K562 (cell line): ENCODE results near the gene AARS1. TPM values are rescaled to one million over a fixed set of nuclear protein-coding genes. Genes with fewer than 3 reads are reported as not detected.
A peak's percentile ranks its signal among the peaks of the same experiment; 100 is the strongest.

Experiments used
- ATAC-seq: fragments of 200-7000 bp; cut with Tn5 transposase; 3 replicates; pipeline ENCODE4 v1.9.1; 2020; ENCODE audit warnings: moderate library complexity
- BruUV-seq: library from RNA; stranded (reverse); fragments of 400-500 nt; replicated peaks from 2 replicates; lab custom pipeline; 2021; lab: Mats Ljungman, UMichigan
- CTCF ChIA-PET: fragments of 300-600 bp; formaldehyde crosslinking; extraction: SDS; loops from one replicate; lab custom pipeline; 2021; ENCODE audit warnings: low intra/inter-chr PET ratio; lab: Yijun Ruan, JAX
- POLR2A ChIA-PET: fragments of 300-600, 350-650 bp; sonication (Branson Sonifier 250); formaldehyde crosslinking; extraction: SDS; loops from one replicate; lab custom pipeline; 2021; ENCODE audit warnings: antibody characterized with exemption, inconsistent platforms; lab: Yijun Ruan, JAX
- DNase-seq, 4 experiments: peaks; one replicate each; pipeline versions ENCODE4 v3.0.0 to v3.0.0-alpha.2; 2011 to 2018; ENCODE audit warnings: low spot score in 3 of 4, mixed read lengths in 3 of 4; ENCODE audit errors: extremely low read depth in 1 of 4
- FAIRE-seq: peaks from 2 replicates; lab custom pipeline; 2011; peaks lifted over from hg19 to GRCh38; lab: Jason Lieb, UNC
- H2AFZ ChIP-seq: 2 replicates; pipeline ENCODE4 v1.6.0; 2011; ENCODE audit warnings: low read depth, low read length, control low read depth, inconsistent platforms
- H3K27ac ChIP-seq: fragments of 200-600 bp; 3 replicates; pipeline ENCODE4 v1.8.0; 2011; ENCODE audit warnings: low read depth, mild to moderate bottlenecking, control low read depth, inconsistent platforms, low read length, moderate library complexity, mixed read lengths; ENCODE audit errors: extremely low read depth
- H3K27me3 ChIP-seq, 2 experiments: fragments of 300-600 bp in 1 of 2; 2 replicates in 1 of 2; 3 replicates in 1 of 2; pipeline versions ENCODE4 v1.6.0 to v1.8.0; 2011; ENCODE audit warnings: inconsistent platforms in 2 of 2, low read length in 2 of 2, mild to moderate bottlenecking in 1 of 2, mixed read lengths in 1 of 2, moderate library complexity in 1 of 2; ENCODE audit not compliant: control insufficient read depth in 2 of 2, insufficient read depth in 2 of 2
- H3K36me3 ChIP-seq: fragments of 300-600 bp; 3 replicates; pipeline ENCODE4 v1.8.0; 2011; ENCODE audit warnings: mild to moderate bottlenecking, low read length, inconsistent platforms; ENCODE audit not compliant: control insufficient read depth, insufficient read depth
- H3K4me1 ChIP-seq, 2 experiments: fragments of 200-600 bp in 1 of 2; replicated peaks in 1 of 2; 2 replicates in 1 of 2; 3 replicates in 1 of 2; pipeline versions ENCODE4 v1.5.1 to v1.8.0; 2011; ENCODE audit warnings: inconsistent platforms in 2 of 2, low read length in 2 of 2, mild to moderate bottlenecking in 1 of 2, mixed read lengths in 1 of 2, moderate library complexity in 1 of 2; ENCODE audit not compliant: control insufficient read depth in 2 of 2, insufficient read depth in 2 of 2
- H3K4me2 ChIP-seq: 2 replicates; pipeline ENCODE4 v1.6.1; 2011; ENCODE audit warnings: low read length, control low read depth, inconsistent platforms, mixed read lengths; ENCODE audit not compliant: insufficient read depth
- H3K4me3 ChIP-seq: fragments of 200-600 bp; sonication (generic), shearing (Covaris generic); 2 replicates; pipeline ENCODE4 v1.5.1; 2016; ENCODE audit warnings: control low read depth, inconsistent platforms
- H3K79me2 ChIP-seq: fragments of 200-600 bp; 3 replicates; pipeline ENCODE4 v1.8.0; 2011; ENCODE audit warnings: low read length, inconsistent platforms; ENCODE audit not compliant: control insufficient read depth, insufficient read depth
- H3K9ac ChIP-seq, 2 experiments: 2 replicates each; pipeline versions ENCODE4 v1.6.0 to v1.6.1; 2011; ENCODE audit warnings: low read depth in 2 of 2, low read length in 2 of 2, control low read depth in 1 of 2, inconsistent platforms in 1 of 2, mild to moderate bottlenecking in 1 of 2, mixed read lengths in 1 of 2; ENCODE audit not compliant: insufficient read depth in 1 of 2
- H3K9me1 ChIP-seq: one replicate; pipeline ENCODE4 v1.6.0; 2011; ENCODE audit warnings: inconsistent platforms, mild to moderate bottlenecking, low read length, moderate library complexity; ENCODE audit not compliant: control insufficient read depth, insufficient read depth
- H3K9me3 ChIP-seq: replicated peaks from 2 replicates; pipeline ENCODE4 v1.5.1; 2011; ENCODE audit warnings: low read depth, low read length, inconsistent platforms; ENCODE audit not compliant: control insufficient read depth, insufficient read depth
- H4K20me1 ChIP-seq: replicated peaks from 2 replicates; pipeline ENCODE4 v1.6.1; 2011; ENCODE audit warnings: low read length, inconsistent platforms, mixed read lengths; ENCODE audit not compliant: control insufficient read depth, insufficient read depth
- BRCA1 ChIP-seq, 2 experiments: fragments of 450-650 bp in 1 of 2; sonication (generic) in 1 of 2; formaldehyde crosslinking in 1 of 2; IDR thresholded peaks; 2 replicates each; pipeline versions ENCODE4 v1.5.0 to v1.6.1; 2017 to 2020; ENCODE audit warnings: mild to moderate bottlenecking in 1 of 2, missing genetic modification reagents in 1 of 2
- CEBPG ChIP-seq, 3 experiments: fragments of 200-800 bp in 1 of 3; sonication (Bioruptor generic) in 1 of 3; sonication (generic) in 1 of 3; formaldehyde crosslinking in 1 of 3; IDR thresholded peaks in 2 of 3; conservative IDR thresholded peaks in 1 of 3; 2 replicates each; pipeline versions ENCODE4 v1.6.1 to v1.8.0; 2016 to 2022; ENCODE audit warnings: missing compliant biosample characterization in 2 of 3, missing genetic modification characterization in 2 of 3, mild to moderate bottlenecking in 1 of 3, missing genetic modification reagents in 1 of 3
- DEAF1 ChIP-seq: fragments of 450-650 bp; formaldehyde crosslinking; IDR thresholded peaks from 2 replicates; pipeline ENCODE4 v1.4.0; 2020; ENCODE audit warnings: mild to moderate bottlenecking, moderate library complexity
- GABPB2 ChIP-seq: fragments of 250-450 bp; sonication (Bioruptor Pico); conservative IDR thresholded peaks from 2 replicates; pipeline ENCODE4 v1.5.1; 2021; ENCODE audit warnings: mild to moderate bottlenecking
- GATA2 ChIP-seq: sonication (generic); formaldehyde crosslinking; IDR thresholded peaks from 2 replicates; pipeline ENCODE4 v1.4.0; 2020; ENCODE audit warnings: mild to moderate bottlenecking, missing genetic modification reagents
- HDAC6 ChIP-seq: IDR thresholded peaks from 2 replicates; pipeline ENCODE4 v1.6.1; 2012; ENCODE audit warnings: low read depth, mild to moderate bottlenecking, control low read depth, inconsistent platforms, low read length, moderate library complexity
- LCOR ChIP-seq: sonication (generic); formaldehyde crosslinking; IDR thresholded peaks from 2 replicates; pipeline ENCODE4 v1.8.0; 2022; ENCODE audit warnings: mild to moderate bottlenecking, missing genetic modification reagents
- PHF21A ChIP-seq: fragments of 450-650 bp; IDR thresholded peaks from 2 replicates; pipeline ENCODE4 v1.6.1; 2017; ENCODE audit warnings: low read depth, borderline replicate concordance
- RBM22 ChIP-seq: fragments of 200-400 bp; formaldehyde crosslinking; IDR thresholded peaks from 2 replicates; pipeline ENCODE4 v1.6.1; 2018; ENCODE audit warnings: low read length, low read depth; ENCODE audit not compliant: poor library complexity, severe bottlenecking
- SP1 ChIP-seq: sonication (generic); formaldehyde crosslinking; IDR thresholded peaks from 2 replicates; pipeline ENCODE4 v1.8.1; 2022; ENCODE audit warnings: mild to moderate bottlenecking, missing genetic modification reagents
- TARDBP ChIP-seq: fragments of 450-650 bp; IDR thresholded peaks from 2 replicates; pipeline ENCODE4 v1.6.1; 2016
- TEAD1 ChIP-seq, 2 experiments: fragments of 450-650 bp in 1 of 2; sonication (generic) in 1 of 2; formaldehyde crosslinking; IDR thresholded peaks; 2 replicates each; pipeline versions ENCODE4 v1.4.0 to v1.8.0; 2020 to 2022; ENCODE audit warnings: mild to moderate bottlenecking in 2 of 2, missing genetic modification reagents in 1 of 2
- TFAP4 ChIP-seq: sonication (generic); formaldehyde crosslinking; IDR thresholded peaks from 2 replicates; pipeline ENCODE4 v1.8.0; 2022; ENCODE audit warnings: missing genetic modification reagents, mild to moderate bottlenecking, moderate library complexity, borderline replicate concordance
- THRAP3 ChIP-seq: fragments of 450-650 bp; IDR thresholded peaks from 2 replicates; pipeline ENCODE4 v1.6.1; 2016; ENCODE audit warnings: mild to moderate bottlenecking, inconsistent platforms, borderline replicate concordance
- WGBS: fragments of 100-300 bp; shearing (Covaris generic); methylation state at CpG from one replicate; pipeline ENCODE4 v1.1.6; 2016; ENCODE audit warnings: low coverage, mixed read lengths; ENCODE audit not compliant: insufficient coverage; ENCODE audit errors: missing lambda C conversion rate; 5-methylcytosine and 5-hydroxymethylcytosine counted together
- in situ Hi-C: fragments of 300-500 bp; cut with MboI; formaldehyde crosslinking; loops from 4 replicates; pipeline ENCODE4 v1.15.0; 2018; ENCODE audit warnings: inconsistent platforms, mixed read lengths
- intact Hi-C: fragments of 100-400 bp; cut with micrococcal nuclease; formaldehyde crosslinking; loops from 2 replicates; pipeline ENCODE4 v1.14.2; 2022
- polyA plus RNA-seq, 8 experiments: library from polyadenylated mRNA; depleted of rRNA in 4 of 8; stranded (reverse) in 5 of 8; unstranded in 3 of 8; fragments of >200 nt; fragmentation: Nextera tagmentation in 2 of 8; fragmentation: Illumina TruSeq in 1 of 8; extraction: Ambion mirVana in 2 of 8; extraction: Trizol in 1 of 8; gene quantifications; 2 replicates each; pipeline versions ENCODE4 v1.2.1 to v1.2.3, GENCODE V29; 2011 to 2014; ENCODE audit warnings: inconsistent platforms in 1 of 8, missing spikeins in 1 of 8
- total RNA-seq, 7 experiments: library from RNA; depleted of rRNA in 6 of 7; stranded (reverse); fragments of >200 nt in 6 of 7; fragmentation: Illumina TruSeq in 2 of 7; extraction: Trizol in 2 of 7; gene quantifications; 2 replicates each; pipeline versions ENCODE4 v1.2.1 to v1.2.3, GENCODE V29; 2011 to 2021; ENCODE audit warnings: low replicate concordance in 1 of 7
- TF ChIP-seq, protein P1 (sequence below): fragments of 450-650 bp; IDR thresholded peaks from one replicate; pipeline ENCODE4 v1.6.1; 2018; ENCODE audit warnings: mild to moderate bottlenecking, moderate library complexity; ENCODE audit not compliant: partially characterized antibody
- TF ChIP-seq, protein P2 (sequence below): fragments of 450-650 bp; formaldehyde crosslinking; IDR thresholded peaks from 2 replicates; pipeline ENCODE4 v1.4.0; 2020; ENCODE audit warnings: mild to moderate bottlenecking, moderate library complexity

Gene AARS1
- total and polyA plus RNA-seq, 9 of the 15 experiments (the other 6 are each of a cell fraction or from before 2014, with no cell fraction given) = 50.1 to 235 (median 174) TPM

DNA sequence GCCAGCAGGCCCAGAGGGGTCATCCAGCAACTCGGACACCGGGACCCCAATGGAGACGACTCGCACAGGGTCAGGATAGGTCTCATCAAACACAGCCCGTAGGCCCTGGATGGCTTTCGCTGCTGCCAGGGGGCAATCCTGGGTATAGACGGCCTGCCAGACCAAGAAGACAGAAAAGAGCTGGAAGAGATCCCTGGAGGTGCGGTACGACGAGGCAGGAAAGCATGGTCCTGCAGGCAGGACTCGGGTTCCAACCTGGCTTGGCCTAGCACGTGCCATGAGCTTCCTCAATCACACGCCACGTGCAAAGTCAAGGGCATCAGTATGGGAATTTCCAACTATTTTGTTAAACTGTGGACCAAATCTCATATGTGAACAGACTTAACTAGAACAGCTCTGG, 31.2 kb downstream of the AARS1 start (continued):
- TF ChIP-seq, protein P1, sequence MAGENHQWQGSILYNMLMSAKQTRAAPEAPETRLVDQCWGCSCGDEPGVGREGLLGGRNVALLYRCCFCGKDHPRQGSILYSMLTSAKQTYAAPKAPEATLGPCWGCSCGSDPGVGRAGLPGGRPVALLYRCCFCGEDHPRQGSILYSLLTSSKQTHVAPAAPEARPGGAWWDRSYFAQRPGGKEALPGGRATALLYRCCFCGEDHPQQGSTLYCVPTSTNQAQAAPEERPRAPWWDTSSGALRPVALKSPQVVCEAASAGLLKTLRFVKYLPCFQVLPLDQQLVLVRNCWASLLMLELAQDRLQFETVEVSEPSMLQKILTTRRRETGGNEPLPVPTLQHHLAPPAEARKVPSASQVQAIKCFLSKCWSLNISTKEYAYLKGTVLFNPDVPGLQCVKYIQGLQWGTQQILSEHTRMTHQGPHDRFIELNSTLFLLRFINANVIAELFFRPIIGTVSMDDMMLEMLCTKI = no peak
- TF ChIP-seq RBM22 = peak; percentile 29

GRCh38 chr16:70257391-70257790, 31.9 kb downstream of the AARS1 start:
- POLR2A ChIA-PET = interaction anchor here (0.6 to 1.6 kb wide), 4 partner anchors 9 to 379 kb away, joined by 3 to 9 read pairs (median 3); partner anchors contain the start of gene AARS1
- TF ChIP-seq, protein P2, sequence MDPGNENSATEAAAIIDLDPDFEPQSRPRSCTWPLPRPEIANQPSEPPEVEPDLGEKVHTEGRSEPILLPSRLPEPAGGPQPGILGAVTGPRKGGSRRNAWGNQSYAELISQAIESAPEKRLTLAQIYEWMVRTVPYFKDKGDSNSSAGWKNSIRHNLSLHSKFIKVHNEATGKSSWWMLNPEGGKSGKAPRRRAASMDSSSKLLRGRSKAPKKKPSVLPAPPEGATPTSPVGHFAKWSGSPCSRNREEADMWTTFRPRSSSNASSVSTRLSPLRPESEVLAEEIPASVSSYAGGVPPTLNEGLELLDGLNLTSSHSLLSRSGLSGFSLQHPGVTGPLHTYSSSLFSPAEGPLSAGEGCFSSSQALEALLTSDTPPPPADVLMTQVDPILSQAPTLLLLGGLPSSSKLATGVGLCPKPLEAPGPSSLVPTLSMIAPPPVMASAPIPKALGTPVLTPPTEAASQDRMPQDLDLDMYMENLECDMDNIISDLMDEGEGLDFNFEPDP = no peak
- no peak for TF ChIP-seq LCOR (CRISPR knock-in tag)
- TF ChIP-seq GABPB2 (CRISPR knock-in tag) = no peak
- TF ChIP-seq GATA2 (CRISPR knock-in tag) = no peak
- no peak for TF ChIP-seq TEAD1 (CRISPR knock-in tag; IDR thresholded peaks at IDR 0.05)
- no peak for TF ChIP-seq PHF21A
- TF ChIP-seq TFAP4 (CRISPR knock-in tag) = no peak
- TF ChIP-seq HDAC6 = no peak
- no peak for TF ChIP-seq THRAP3
- TF ChIP-seq SP1 = no peak
- no peak for TF ChIP-seq DEAF1
- TF ChIP-seq TARDBP = no peak
- no peak for TF ChIP-seq CEBPG (CRISPR knock-in tag; IDR thresholded peaks at IDR 0.05)
- TF ChIP-seq CEBPG (tag; conservative IDR thresholded peaks at IDR 0.05 in 1 of 2, IDR thresholded peaks at IDR 0.05 in 1 of 2) = no peak
- TF ChIP-seq BRCA1 (IDR thresholded peaks at IDR 0.05) = no peak
- TF ChIP-seq BRCA1 (CRISPR knock-in tag; IDR thresholded peaks at IDR 0.05) = no peak

More at GRCh38 chr16:70257391-70257790, 31.9 kb downstream of the AARS1 start:
- ATAC-seq = no peak
- no peak for FAIRE-seq
- H4K20me1 ChIP-seq = peaks cover 32% of the 10 kb centered on the region
- no peak overlapping the region for H3K27ac ChIP-seq
- no peak overlapping the region for H3K4me3 ChIP-seq
- no peaks in the 10 kb centered on the region for H3K27me3 ChIP-seq
- H3K9ac ChIP-seq = no peak overlapping the region
- in situ Hi-C loops = no loop called here
- H3K4me1 ChIP-seq = peaks cover 0 to 10% of the 10 kb centered on the region in 2 experiments; a peak in 2 of 5 replicates
- peaks cover 2% of the 10 kb centered on the region; the same call in 1 of the 3 replicates for H3K79me2 ChIP-seq
- intact Hi-C loops = no loop called here
- 84% methylated on average over 4 of the region's 4 CpGs for whole genome bisulfite sequencing
- H3K9me1 ChIP-seq = peaks cover 2% of the 10 kb centered on the region
- no peaks in the 10 kb centered on the region for H3K9me3 ChIP-seq
- H2AFZ ChIP-seq = no peak overlapping the region
- BruUV-seq = no TSS peak
- no peak overlapping the region for H3K4me2 ChIP-seq
- DNase-seq = no peak
- H3K36me3 ChIP-seq = peaks cover 94% of the 10 kb centered on the region
- CTCF ChIA-PET = no interaction called here
